GM12873 (cell line): Measurements from ENCODE around the gene LGALS3.

Experiments
- TF ChIP-seq, protein P1 (sequence below): IDR thresholded peaks from 2 replicates; pipeline ENCODE4 v1.5.1; 2012; ENCODE audit warnings: low read depth, mild to moderate bottlenecking, moderate library complexity, low read length, control low read depth; ENCODE audit not compliant: insufficient read depth; ENCODE audit errors: missing control alignments

The LGALS3 gene

DNA sequence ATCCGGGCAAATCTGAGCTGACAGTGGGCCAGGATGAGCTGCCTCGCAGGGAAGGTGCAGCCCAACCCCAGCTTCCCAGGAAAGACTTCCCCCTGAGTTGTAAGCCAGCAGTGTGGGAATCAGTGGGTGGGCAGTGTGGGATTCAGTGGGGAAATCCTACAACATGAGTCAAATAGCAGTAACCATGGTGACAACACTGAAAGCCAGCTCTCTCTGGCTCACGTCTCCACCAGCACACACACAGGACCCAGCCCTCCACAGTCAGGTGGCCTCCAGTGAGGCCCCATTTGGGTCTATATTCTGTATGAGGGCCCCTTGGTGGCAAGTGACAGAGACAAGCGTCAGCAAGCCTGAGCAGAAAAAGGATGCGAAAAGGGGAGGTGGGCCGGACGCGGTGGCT lies 6.0 kb upstream of the LGALS3 start:
- TF ChIP-seq, protein P1, sequence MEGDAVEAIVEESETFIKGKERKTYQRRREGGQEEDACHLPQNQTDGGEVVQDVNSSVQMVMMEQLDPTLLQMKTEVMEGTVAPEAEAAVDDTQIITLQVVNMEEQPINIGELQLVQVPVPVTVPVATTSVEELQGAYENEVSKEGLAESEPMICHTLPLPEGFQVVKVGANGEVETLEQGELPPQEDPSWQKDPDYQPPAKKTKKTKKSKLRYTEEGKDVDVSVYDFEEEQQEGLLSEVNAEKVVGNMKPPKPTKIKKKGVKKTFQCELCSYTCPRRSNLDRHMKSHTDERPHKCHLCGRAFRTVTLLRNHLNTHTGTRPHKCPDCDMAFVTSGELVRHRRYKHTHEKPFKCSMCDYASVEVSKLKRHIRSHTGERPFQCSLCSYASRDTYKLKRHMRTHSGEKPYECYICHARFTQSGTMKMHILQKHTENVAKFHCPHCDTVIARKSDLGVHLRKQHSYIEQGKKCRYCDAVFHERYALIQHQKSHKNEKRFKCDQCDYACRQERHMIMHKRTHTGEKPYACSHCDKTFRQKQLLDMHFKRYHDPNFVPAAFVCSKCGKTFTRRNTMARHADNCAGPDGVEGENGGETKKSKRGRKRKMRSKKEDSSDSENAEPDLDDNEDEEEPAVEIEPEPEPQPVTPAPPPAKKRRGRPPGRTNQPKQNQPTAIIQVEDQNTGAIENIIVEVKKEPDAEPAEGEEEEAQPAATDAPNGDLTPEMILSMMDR = no peak

- TF ChIP-seq, protein P1 = no peak
Measured at GRCh38 chr14:55123852-55124639, 5.0 kb upstream of the LGALS3 start.

- TF ChIP-seq, protein P1 = no peak
Measured at GRCh38 chr14:55124774-55125386, 4.2 kb upstream of the LGALS3 start.

GRCh38 chr14:55125403-55125802 lies 3.6 kb upstream of the LGALS3 start:
- TF ChIP-seq, protein P1 = no peak

- TF ChIP-seq, protein P1 = no peak
Measured at GRCh38 chr14:55126034-55126433, 3.0 kb upstream of the LGALS3 start.

DNA sequence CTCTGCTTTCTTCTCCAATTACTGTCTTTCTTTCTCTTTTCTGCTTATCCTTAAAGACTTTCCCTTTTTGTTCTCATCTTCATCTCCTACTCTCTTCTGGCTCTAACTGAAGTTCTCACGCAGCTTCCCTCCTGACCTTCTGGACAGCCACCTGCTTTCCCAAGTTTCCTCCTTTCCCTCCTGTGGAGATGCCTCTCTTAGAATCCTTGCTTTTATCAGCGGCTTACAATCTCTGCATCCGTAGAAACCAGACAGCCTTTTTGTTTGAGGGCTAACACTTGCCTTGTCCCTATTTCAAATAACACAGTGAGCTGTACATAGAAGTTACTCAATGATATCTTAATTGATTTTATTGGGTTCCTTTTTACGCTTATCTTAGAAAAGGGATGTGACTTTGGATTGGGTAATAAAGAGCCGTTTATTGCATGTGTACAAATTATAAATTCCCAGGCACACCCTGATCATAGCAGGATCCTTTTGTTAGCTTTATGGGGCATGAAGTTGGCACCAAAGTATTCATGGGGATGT lies 2.1 kb upstream of the LGALS3 start:
- TF ChIP-seq, protein P1 = no peak

DNA sequence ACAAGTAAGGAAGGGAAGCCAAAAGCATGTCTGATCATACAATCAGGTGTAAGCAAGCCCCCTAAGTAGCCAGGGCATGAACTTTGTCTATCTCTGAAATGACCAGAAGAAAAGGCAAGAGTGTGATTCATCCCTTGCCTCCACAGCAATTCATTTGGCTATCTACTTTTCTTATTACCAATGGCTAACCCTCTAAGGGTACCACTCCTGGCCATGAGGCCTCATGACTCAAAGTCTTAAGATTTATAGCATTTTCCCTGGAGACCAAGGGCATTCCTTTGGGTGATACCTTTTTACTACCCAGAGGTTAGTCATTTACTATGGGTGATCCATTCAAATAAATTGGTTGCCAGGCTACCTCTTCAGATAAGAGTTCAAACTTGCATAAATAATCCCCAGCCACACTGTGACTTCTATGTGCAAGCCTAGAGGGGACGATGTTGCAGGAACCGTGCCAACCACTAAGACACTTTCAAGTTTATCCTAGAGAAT lies 1.5 kb upstream of the LGALS3 start:
- TF ChIP-seq, protein P1 = no peak
